NCI-H510A (cell line): ENCODE data around the gene LRRC10B.

ENCODE experiments used
- DNase-seq: peaks from one replicate; lab custom pipeline; 2025; lab: John Stamatoyannopoulos, UW

The LRRC10B gene

DNA sequence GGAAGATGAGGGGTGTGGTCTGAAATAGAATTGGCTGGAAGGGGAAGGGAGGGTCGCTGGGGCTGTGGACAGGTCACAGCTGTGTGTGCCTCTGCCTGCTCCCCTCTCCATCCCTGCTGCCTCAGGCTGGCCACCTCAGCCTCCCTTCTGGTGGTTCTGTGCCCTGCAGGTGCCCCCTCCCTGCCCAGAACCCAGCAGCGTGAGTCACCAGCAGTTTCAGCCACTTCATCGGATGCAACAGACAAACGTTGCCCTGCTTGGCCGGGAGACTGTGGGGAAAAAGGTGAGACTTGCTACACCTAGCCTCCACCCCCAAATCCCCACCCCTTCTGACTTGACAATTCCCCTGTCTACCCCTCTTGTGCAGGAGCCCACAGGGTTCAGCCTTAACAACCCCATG, 21.8 kb upstream of the LRRC10B start:
- DNase-seq = no peak

DNA sequence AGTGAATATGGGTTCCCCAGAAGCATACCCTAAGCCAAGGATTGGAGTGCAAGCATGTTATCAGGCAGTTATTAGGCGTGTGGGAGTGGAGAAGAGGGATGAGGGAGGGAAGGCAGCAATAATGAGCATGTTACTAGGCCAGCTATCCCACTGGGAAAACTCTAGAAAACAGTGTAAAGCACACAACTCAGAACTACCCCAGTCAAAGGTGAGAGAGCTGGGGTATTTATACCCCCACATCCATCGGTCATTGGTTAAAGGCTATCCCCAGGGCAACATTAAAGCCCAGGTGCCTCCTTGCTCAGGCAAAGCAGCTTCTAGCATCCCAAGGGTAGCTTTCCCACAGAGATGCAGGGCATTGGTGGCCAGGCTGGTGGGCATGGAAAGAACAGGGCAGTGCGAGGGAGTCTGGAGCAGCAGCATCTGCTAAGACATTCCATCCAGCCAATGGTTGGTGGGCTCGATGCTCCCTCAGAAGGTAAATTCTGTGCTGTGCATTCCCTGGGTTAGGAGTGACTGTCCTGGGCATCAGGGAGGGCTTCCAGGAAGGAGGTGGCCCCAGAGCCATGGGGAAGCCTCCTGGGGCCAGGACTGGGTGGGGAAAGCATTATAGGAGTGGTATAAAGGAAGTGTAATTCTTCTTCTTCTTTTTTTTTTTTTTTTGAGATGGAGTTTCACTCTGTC, 21.1 kb upstream of the LRRC10B start:
- DNase-seq = no peak

DNA sequence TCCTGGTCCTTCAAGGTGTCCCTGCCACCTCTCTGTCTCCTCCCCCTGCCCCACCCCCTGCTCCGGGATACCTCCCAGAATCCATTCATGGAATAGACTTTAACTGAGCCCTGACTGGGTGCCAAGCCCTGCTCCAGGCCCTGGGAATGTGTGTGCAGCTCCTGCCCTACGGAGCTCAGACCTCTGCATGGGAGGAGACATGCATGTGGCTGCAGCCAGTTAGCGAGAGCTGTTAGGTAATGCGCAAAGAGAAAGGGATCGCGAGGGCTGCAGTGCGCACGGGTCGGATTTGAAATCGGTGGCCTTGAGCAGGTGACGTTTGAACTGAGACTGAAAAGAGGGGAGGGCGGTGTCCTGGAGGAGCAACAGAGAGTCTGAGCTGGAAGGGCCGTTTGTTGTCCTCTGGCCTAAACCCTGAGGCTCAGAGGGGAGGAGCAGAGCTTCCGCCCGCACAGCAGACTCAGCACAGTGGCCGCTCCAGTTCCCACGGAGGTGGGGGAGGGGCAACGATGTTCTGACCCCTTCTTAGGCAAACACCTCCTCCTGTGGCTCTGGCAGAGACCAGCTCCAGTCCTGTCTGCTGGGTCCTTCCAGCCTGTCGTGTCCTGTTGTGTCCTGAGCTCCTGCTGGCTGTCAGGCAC, 19.8 kb upstream of the LRRC10B start:
- DNase-seq = peak; percentile 87

GRCh38 chr11:61489833-61490721, 18.5 kb upstream of the LRRC10B start:
- peak; percentile 87 for DNase-seq

- DNase-seq = no peak
Observed at GRCh38 chr11:61491736-61492395, 16.7 kb upstream of the LRRC10B start.

DNA sequence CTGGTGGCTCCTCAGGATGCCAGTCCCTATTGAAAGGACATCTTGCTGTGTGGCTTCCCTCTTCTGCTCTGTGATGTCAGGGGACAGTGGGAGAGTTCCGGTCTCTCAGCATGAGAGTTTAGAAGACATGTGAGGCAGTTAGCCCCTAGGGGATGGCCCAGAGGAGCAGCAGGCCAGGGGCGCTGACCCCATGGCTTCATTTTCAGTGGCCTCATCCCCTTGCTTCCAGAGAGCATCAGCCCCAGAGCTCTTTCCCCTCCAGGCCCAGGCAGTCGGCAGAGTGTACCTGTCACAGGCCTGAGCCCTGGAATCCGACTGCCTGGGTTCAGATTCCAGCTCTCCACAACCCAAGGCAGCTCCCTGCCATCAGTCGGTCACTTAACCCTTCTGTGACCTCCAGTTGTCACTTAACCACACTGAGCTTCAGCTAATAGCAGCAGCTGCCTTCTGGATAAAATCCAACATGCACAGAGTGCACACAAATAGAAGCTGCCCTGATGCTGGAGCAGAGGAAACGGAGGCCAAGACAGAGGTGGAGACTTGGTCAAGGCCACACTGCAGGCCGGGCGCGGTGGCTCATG, 14.1 kb upstream of the LRRC10B start:
- no peak for DNase-seq

- DNase-seq = peak; percentile 82
Observed at GRCh38 chr11:61495801-61496601, 12.5 kb upstream of the LRRC10B start.

GRCh38 chr11:61496602-61497400, 11.7 kb upstream of the LRRC10B start:
- no peak for DNase-seq

DNA sequence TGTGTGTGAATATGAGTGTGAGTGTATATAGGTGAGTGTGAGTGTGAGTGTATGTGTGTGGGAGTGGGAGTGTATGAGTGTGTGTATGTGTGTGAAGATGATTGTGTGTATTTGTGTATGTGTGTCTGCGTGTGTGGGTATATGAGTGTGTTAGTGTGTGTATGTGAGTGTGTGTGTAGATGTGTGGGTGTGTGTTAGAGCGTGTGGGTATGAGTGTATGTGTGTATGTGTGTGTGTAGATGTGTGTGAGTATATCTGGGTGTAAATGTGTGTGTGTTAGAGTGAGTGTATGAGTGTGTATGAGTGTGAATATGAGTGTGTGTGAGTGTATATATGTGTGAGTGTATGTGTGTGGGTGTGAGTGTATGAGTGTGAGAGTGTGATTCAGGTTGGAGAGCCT, 11.1 kb upstream of the LRRC10B start:
- no peak for DNase-seq

GRCh38 chr11:61497876-61498275, 10.7 kb upstream of the LRRC10B start:
- DNase-seq = no peak

DNA sequence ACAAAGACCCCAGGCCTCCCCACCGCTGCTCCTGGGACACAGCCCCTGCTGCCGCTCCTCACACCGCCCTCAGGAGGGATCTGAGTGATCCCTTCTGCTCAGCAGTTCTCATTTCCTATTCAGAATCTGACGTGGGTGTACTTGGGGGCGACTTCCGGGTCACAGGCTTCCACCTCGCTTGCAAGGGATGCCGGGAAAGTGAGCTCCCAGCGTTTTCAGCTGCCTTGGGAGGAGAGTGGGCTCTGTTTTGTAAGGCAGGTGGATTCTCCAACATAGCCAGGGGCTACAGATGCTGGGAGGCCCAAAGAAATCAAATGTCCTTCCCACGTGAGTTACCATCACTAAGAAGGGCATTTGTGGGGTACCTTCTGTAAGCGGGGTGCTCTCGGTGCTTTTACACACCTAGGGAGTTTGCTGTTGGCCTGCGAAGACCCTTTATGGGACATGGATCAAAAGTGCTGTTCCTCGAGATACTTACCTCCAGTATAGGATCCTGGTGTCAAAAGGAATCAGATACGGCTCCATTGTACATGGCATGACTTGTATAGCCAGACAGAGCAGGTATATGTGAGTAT, 9.7 kb upstream of the LRRC10B start:
- DNase-seq = no peak

GRCh38 chr11:61499816-61500491, 8.6 kb upstream of the LRRC10B start:
- DNase-seq = no peak

GRCh38 chr11:61502522-61502921, 6.0 kb upstream of the LRRC10B start:
- no peak for DNase-seq

DNA sequence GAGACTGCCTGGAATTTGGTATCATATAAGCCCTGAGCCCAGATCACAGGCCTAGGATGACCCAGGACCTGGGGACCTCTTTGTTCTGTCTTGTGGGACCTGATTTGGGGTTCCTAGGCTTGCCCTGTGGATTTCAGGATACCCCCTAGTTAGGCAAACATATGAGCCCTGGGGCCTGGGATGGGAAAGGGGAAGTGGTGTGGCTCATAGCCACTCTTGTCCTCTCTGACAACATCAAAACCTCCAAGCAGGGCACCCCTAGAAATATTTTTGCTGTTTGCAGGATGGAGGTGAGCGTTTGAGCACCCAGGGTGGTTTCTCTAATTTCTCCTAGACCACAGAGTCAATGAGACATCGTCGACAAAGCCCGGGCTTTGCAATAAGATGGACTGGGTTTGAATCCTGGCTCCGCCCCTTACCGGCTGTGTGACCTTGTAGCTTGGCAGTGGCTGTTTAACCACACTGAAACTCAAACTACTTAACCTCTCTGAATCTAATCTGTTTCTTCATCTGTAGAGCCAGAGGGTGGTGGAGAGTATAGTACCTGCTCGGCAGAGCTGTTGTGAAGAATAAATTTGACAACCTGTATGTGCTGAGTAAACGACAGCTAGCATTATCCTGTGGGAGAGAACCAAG, 5.3 kb upstream of the LRRC10B start:
- DNase-seq = no peak

DNA sequence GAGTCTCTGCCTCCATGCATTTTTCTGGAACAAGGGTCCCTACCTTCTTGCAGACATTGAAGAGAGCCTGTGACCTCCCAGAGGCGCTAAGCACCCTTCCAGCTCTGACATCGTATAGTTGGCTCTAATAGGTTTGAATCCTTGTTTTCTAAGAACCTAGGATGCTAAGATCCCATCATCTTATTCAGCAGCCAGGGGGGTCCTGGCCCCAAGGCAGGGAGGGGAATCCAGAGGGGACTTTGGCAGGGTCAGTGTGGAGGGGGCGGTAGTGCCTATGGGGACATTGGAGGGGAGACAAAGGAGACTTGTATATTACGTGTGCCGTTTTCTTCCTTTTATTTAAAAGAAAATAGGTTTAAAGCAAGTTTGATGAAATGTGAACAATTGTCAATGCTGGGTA, 3.4 kb upstream of the LRRC10B start:
- no peak for DNase-seq

GRCh38 chr11:61505640-61506155, 2.9 kb upstream of the LRRC10B start:
- DNase-seq = no peak

- no peak for DNase-seq
Observed at GRCh38 chr11:61507012-61507768, 1.4 kb upstream of the LRRC10B start.
